Calu3 (cell line): ENCODE data around the gene LYPD6. TPM values are rescaled to one million over a fixed set of nuclear protein-coding genes. Genes with fewer than 3 reads are reported as not detected.

ENCODE experiments used
- BruUV-seq: library from RNA; stranded (reverse); fragments of 400-500 nt; replicated peaks from 2 replicates; lab custom pipeline; 2021; lab: Mats Ljungman, UMichigan
- CTCF ChIA-PET: fragments of 300-600 bp; sonication (Branson Sonifier 250); formaldehyde crosslinking; loops from one replicate; lab custom pipeline; 2022; ENCODE audit warnings: antibody characterized with exemption; lab: Charles Lee
- DNase-seq: peaks from one replicate; pipeline ENCODE4 v3.0.0; 2022
- H3K27ac Mint-ChIP-seq: one replicate; pipeline ENCODE4 v1.8.0; 2022; ENCODE audit warnings: mixed read lengths; ENCODE audit not compliant: unreplicated experiment
- H3K27me3 Mint-ChIP-seq: one replicate; pipeline ENCODE4 v1.8.0; 2022; ENCODE audit warnings: mixed read lengths; ENCODE audit not compliant: unreplicated experiment
- H3K36me3 Mint-ChIP-seq: one replicate; pipeline ENCODE4 v1.8.0; 2022; ENCODE audit warnings: mild to moderate bottlenecking, moderate library complexity, mixed read lengths; ENCODE audit not compliant: insufficient read depth, unreplicated experiment
- H3K4me1 Mint-ChIP-seq: one replicate; pipeline ENCODE4 v1.8.0; 2022; ENCODE audit warnings: mild to moderate bottlenecking, low read depth, mixed read lengths; ENCODE audit not compliant: unreplicated experiment
- H3K4me3 Mint-ChIP-seq: one replicate; pipeline ENCODE4 v1.8.0; 2022; ENCODE audit warnings: mild to moderate bottlenecking, low read depth, moderate library complexity, mixed read lengths; ENCODE audit not compliant: unreplicated experiment
- H3K9me3 Mint-ChIP-seq: one replicate; pipeline ENCODE4 v1.8.0; 2022; ENCODE audit warnings: low read depth, mixed read lengths; ENCODE audit not compliant: unreplicated experiment
- CTCF ChIP-seq: fragments of 200-600 bp; IDR thresholded peaks from one replicate; pipeline ENCODE4 v1.8.0; 2022; ENCODE audit warnings: antibody characterized with exemption; ENCODE audit not compliant: unreplicated experiment
- intact Hi-C: fragments of 100-400 bp; cut with micrococcal nuclease; formaldehyde crosslinking; loops from one replicate; pipeline ENCODE4 v1.10.0; 2022; ENCODE audit not compliant: unreplicated experiment
- total RNA-seq: library from RNA; stranded (reverse); gene quantifications from 2 replicates; pipeline ENCODE4 v1.2.3, GENCODE V29; 2022

Gene LYPD6
- total RNA-seq, 1 experiment from 2014 or later: 3.4 TPM

GRCh38 chr2:149507974-149508373 is 177.6 kb downstream of the LYPD6 start:
- no peak overlapping the region for H3K4me3 Mint-ChIP-seq

GRCh38 chr2:149513461-149513860 is 183.1 kb downstream of the LYPD6 start:
- intact Hi-C loops: no loop called here
- no peaks in the 10 kb centered on the region for H3K36me3 Mint-ChIP-seq
- no peak for DNase-seq
- peaks cover 6% of the 10 kb centered on the region for H3K27me3 Mint-ChIP-seq
- H3K4me3 Mint-ChIP-seq: no peak overlapping the region
- TF ChIP-seq CTCF: no peak
- BruUV-seq: no TSS peak
- H3K4me1 Mint-ChIP-seq: peaks cover 9% of the 10 kb centered on the region
- H3K9me3 Mint-ChIP-seq: no peaks in the 10 kb centered on the region
- no peak overlapping the region for H3K27ac Mint-ChIP-seq
- CTCF ChIA-PET: no interaction called here

More at GRCh38 chr2:149507974-149508373, 177.6 kb downstream of the LYPD6 start:
- no peaks in the 10 kb centered on the region for H3K9me3 Mint-ChIP-seq
- no peaks in the 10 kb centered on the region for H3K4me1 Mint-ChIP-seq
- TF ChIP-seq CTCF: no peak
- no TSS peak for BruUV-seq
- no peaks in the 10 kb centered on the region for H3K36me3 Mint-ChIP-seq
- no peak for DNase-seq
- CTCF ChIA-PET: interaction anchor here (0.7 kb wide), 1 partner anchor 9 kb away, joined by 3 read pairs; no protein-coding TSS in a partner anchor
- H3K27ac Mint-ChIP-seq: no peak overlapping the region
- H3K27me3 Mint-ChIP-seq: peaks cover 9% of the 10 kb centered on the region
- intact Hi-C loops: no loop called here
